GM12801 (cell line): Measurements from ENCODE around the gene JAK2.

Experiments
- TF ChIP-seq, protein P1 (sequence below): IDR thresholded peaks from one replicate; pipeline ENCODE4 v1.5.1; 2011; ENCODE audit warnings: control low read depth; ENCODE audit not compliant: insufficient read length; ENCODE audit errors: extremely low read depth

Gene JAK2

DNA sequence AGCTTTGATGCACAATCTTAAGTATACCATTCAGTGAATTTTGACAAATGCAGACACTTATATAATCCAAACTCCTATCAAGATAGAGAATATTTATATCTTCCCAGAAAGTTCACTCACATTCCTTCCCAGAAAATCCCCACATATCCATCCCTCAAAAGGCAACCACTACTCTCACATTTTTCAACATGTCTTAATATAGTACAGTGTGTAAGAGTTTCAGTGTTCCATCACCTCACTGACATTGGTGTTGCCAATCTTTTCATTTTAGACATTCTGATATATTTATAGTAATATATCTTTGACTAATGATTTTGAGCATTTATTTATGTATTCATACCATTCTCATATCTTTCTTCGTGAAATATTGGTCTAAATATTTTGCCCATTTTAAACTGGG is 38.1 kb upstream of the JAK2 start:
- TF ChIP-seq, protein P1, sequence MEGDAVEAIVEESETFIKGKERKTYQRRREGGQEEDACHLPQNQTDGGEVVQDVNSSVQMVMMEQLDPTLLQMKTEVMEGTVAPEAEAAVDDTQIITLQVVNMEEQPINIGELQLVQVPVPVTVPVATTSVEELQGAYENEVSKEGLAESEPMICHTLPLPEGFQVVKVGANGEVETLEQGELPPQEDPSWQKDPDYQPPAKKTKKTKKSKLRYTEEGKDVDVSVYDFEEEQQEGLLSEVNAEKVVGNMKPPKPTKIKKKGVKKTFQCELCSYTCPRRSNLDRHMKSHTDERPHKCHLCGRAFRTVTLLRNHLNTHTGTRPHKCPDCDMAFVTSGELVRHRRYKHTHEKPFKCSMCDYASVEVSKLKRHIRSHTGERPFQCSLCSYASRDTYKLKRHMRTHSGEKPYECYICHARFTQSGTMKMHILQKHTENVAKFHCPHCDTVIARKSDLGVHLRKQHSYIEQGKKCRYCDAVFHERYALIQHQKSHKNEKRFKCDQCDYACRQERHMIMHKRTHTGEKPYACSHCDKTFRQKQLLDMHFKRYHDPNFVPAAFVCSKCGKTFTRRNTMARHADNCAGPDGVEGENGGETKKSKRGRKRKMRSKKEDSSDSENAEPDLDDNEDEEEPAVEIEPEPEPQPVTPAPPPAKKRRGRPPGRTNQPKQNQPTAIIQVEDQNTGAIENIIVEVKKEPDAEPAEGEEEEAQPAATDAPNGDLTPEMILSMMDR: no peak

DNA sequence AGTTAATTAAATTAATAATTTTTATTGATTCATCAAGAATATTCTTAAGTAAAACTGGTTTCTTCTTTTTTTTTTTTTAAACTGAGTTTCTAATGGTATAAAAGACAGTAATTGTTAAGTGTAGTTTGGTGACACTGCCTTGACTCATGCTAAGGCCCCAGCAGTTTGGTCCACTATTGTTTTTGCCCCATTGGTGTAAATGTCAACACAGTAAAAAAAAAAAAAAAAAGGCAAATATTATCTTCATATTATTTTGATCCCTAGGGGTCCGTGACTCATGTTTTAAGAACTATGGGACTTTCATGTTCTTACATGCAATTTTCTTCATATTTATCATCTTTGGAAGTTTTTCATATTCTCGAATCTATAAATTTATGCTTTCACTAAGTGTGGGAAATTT is 29.2 kb upstream of the JAK2 start:
- TF ChIP-seq, protein P1: no peak

DNA sequence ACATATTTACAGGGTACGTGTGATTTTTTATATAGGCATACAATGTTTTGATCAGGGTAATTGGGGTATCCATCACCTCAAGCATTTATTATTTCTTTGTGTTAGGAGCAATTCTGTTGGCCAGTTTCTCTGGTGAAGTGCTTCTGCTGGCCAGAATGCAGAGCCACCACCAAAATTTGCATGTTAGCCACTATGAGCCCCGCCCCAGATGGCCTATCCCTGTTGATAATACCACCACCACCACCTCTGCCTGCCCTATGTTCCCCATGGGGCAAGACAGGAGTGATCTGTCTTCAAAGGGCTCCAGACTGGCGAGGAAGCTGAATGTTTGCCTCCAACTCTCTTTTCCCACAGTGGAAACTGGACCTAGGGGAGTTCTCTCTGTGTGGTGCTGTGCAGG is 26.0 kb upstream of the JAK2 start:
- TF ChIP-seq, protein P1: no peak

DNA sequence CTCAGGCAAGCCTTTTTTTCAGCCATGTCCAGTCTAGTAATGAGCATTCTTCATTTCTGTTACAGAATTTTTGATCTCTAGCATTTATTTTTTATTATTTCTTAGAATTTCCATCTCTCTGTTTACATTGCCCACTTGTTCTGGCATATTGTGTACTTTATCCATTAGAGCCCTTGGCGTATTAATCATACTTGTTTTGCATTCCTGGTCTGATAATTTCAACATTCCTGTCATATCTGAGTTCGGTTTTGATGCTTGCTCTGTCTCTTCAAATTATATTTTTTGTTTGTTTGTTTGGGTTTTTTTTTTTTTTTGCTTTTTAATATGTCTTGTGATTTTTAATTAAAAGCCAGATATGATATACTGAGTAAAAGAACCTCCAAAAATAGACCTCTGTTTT is 23.0 kb upstream of the JAK2 start:
- TF ChIP-seq, protein P1: no peak

DNA sequence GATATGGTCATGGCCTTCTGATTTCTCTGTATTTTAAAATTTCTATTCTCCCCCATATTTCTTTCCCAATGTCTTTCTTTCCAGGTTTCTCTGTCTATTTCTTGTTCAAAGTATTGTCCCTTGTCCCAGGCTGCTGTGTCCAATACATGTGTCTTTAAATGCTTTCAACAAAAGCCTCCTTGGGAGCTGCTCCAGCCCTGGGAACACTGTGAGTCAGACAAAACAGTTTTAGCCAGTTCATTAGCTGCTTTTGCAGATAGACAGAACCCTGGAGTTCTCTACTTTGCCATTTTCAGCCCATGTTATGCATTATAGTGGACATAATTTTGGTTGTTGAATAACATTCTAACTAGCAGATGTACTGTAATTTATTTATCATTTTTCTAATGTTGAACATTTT is 20.5 kb upstream of the JAK2 start:
- TF ChIP-seq, protein P1: no peak

DNA sequence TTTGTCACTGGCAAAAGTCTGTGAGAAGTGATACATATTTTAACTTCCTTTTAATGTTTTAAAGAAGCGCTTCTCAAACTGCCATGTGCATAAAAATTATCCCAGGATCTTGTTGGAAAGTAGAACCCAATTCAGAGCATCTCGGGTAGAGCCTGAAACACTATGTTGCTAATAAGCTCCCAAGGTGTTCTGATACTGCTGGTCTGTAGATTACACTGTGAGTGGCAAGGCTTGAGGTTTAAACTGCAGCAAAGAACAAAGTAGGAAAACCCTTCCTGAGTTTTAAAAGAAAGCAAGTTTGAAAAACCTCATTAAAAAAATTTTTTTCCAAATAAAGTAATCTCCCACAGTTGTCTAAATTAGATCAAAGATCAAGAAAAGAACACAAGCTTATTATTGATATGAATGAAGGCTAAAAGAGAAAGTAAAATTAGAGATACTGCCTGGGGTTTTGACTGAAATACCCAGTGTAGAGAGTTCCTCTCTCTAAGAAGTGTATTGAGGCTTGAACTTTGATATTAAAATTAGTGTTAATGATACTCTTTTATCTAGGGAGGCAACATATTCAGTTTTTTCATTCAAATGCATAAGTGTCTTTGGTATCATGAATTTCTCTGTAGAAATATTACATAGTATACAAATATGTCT is 19.8 kb upstream of the JAK2 start:
- TF ChIP-seq, protein P1: no peak

DNA sequence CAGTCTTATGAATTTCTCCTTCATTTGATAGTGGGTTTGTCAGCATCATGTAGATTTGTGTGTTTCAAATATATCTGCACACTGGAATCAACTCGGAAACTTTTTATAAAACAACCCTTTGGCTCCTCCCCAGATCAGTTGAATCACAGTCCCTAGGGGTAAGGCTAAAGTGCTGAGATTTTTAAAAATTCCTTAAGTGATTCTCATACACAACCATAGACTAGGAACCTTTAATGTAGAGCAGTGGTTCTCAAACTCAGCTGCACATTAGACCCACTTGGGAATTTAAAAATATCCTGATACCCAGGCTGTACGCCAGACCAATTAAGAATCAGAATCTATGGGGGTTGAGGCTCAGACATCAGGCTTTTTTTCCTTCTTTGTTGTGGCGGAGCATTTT is 17.5 kb upstream of the JAK2 start:
- TF ChIP-seq, protein P1: no peak
